HS-5 (cell line): ENCODE measurements around the gene ADRA1B.
A peak's percentile ranks its signal among the peaks of the same experiment; 100 is the strongest.

Experiments
- DNase-seq: peaks from one replicate; pipeline ENCODE4 v3.0.0-alpha.2; 2012; ENCODE audit warnings: low read depth

Gene ADRA1B

GRCh38 chr5:159901772-159902171 is 14.5 kb upstream of the ADRA1B start:
- no peak for DNase-seq

GRCh38 chr5:159902444-159903121 is 13.7 kb upstream of the ADRA1B start:
- DNase-seq: no peak

DNA sequence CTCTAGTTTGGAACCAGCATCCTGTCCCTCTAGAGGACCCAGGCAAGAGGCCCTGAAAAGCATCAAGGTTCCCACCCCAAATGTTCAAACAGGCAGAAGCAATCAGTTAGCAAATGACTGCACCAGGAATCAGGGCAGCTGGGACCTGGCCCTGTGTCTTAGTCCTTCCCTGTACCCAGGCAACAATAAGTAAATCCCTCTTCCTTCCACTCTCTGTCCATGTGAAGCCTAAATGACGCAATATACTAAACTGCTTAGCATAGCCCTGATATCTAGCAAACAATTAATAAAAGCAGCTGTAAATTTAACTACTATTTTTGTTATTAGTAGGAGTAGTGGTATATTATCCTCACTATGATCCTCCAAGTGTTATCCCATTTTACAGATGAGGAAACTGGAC is 13.2 kb upstream of the ADRA1B start:
- no peak for DNase-seq

DNA sequence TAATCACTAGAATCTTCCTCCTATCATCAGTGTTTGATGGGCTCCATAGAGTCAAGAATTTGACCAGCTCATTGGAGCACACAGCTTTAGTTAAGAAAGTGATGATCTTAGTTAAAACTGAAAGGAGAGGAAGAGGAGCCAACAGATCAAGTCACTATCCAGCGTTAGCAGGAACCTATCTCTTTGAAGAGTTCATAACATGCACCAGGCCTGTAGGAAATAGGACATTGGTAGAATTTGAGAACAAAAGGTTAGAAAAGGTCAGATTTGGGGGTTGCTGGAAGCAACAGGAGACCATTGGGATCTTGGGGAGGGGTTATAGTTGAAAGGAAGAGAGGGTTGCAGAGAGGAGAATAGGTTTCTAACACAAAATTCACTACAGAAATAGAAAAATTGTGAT is 11.4 kb upstream of the ADRA1B start:
- no peak for DNase-seq

- DNase-seq: peak; percentile 70
Measured at GRCh38 chr5:159905496-159905895, 10.8 kb upstream of the ADRA1B start.

DNA sequence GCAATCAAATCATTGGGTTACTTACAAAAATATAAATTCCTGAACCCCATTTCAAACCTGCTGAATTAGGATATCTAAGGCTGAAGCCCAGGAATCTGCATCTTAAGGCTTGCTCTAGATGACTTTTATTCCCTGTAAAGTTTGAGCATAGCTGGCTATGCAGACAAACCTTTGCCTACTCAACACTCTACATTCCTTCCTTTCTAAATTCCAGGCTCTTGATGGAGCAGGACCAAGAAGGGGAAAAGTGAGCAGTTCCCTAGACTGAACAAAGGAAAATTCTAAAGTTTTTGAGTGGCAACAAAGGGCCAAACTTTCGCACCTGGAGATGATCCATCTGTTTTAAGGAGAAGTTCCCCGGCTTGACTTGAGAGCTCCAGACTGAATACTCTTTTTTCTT is 9.8 kb upstream of the ADRA1B start:
- no peak for DNase-seq

DNA sequence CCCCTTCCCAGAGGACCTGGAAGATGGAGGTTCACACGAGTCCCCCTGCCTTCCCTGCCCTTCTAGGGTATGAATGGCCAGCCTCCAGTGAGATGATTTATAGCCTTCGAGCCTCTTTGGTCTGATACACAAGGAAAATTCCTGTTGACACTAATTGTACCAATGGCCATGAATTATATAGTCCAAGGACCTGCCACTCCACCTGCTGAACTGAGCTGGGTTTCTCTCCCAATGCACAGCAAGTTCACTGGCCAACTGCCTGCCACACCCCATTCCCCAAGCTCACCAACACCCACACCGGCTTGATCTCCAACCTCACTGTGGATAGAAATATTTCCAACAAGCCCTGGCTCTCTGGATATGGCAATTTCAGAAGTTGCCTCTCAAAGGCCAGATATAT is 9.3 kb upstream of the ADRA1B start:
- DNase-seq: no peak

DNA sequence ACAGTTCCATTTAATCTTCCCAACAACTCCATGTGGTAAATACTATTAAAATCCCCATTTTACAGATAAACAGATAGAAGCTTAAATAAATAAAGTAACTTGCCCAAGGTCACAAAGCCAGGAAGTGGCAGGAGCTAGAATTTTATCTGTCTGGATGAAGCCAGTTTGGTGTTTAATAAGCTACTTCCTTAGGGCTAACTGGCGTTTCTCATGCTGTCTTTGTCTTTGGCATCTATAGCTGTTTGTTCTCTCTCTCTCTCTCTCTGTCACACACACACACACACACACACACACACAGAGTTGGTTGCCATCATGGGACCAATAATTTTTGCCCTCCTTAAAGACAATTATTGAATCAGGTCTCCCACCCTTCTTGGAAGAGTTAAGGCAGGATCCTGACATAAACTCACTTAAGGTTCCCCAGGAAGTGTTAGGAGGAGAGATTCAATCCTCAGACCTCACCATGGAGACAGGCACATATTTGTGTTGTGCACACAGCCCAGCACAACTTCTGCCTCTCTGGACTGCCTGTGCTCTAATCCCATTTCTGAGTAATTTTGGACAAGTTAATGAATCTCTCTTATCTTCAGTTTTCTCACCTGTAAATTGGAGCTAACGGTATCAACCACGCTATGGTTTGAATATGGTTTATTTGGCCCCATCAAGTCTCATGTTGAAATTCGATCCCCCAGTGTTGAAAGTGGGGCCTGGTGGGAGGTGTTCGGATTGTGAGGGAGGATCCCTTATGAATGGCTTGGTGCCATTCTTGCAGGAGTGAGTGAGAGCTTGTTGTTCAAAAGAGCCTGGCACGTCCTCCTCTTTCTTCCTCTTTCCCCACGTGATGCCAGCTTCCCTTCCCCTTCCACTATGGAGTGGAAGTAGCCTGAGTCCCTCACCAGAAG is 8.3 kb upstream of the ADRA1B start:
- no peak for DNase-seq

DNA sequence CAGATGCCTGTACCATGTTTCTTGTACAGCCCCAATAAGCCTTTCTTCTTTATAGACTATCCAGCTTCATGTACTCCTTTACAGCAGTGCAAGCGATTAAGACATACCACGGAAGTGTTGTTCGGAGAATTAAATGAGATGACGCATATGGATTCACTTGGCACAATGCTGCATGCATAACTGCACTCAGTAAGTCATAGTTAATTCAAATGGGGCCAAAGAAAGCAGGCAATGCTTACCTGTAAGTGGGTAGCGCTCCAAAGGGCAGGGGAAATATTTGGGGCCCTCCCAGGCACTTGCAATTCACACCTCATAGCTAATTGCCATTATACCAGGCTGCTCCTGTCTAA is 7.7 kb upstream of the ADRA1B start:
- DNase-seq: no peak

DNA sequence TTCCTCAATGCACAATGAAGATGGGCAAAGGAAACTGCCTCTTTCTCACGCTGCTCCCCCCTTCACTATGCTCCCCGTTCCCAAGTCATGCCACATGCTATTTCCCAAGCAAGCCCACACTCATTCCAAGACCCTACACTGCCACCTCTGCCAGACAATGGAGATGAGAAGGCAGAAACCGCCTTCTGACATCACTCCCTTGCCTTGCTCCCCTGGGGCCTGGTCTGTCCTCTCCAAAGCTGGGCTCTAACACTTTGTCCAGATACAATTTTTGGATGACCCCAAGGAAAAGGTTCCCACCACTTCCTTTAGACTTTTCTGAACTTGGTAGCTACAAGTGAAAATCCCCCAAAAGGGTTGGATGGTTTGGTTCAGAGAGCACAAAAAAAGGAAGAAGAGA is 7.2 kb upstream of the ADRA1B start:
- DNase-seq: no peak

- DNase-seq: no peak
Measured at GRCh38 chr5:159910207-159910842, 6.0 kb upstream of the ADRA1B start.

GRCh38 chr5:159910843-159911229 is 5.4 kb upstream of the ADRA1B start:
- DNase-seq: no peak

DNA sequence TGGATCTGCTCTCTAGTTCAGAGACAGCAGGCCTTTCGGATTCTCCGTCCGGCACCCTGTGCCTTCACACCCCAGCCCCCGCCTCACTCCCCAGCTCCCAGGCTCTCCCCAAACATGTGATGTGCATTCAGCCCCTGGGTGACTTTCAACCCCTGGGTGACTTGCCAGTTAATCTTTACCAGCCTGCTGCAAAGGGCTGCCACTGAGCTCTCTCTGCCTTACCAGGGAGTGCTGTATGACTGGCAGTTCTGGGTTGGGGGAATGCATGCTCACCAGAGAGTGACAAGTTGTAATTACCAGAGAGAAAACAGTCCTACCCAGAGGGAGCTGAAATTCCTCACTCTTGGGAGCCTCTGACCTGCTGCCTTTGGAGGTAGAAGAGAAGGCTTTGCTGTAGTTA is 4.9 kb upstream of the ADRA1B start:
- DNase-seq: no peak

DNA sequence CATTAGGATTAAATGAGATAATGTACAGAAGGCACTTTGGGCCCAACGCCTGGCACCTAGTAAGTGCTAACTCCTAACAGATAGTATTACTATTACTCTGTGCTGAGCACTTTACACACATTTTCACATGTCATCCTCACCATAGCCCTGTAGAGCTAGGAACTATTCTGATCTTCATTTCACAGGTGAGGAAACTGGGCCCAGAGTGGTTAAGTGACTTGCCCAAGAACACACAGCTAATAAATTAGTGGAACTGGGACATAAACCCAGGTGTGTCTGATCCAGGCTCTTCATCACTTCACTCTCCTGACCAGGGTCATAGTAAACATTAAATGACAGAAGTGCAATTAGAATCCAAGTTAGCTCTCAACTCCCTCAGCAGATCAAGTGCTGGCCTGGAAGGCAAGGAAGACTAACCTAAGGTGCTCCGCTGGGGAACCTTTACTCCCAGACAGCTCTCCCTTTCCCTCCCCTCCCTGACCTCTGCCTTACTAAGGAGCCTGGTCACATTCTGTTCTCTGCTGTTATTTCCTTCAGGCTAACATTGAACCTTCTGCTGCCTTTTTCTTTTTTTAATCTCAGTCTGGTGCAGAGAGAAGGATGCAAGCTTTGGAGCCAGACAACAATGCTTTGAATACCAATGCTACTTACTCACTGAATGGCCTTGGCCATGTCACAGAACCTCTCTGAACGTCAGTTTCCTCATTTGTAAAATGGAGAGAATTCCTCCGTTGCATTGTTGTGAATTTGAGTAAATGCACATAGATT is 4.1 kb upstream of the ADRA1B start:
- peak; percentile 14 for DNase-seq

- peak; percentile 23 for DNase-seq
Measured at GRCh38 chr5:159913048-159913447, 3.2 kb upstream of the ADRA1B start.

- DNase-seq: no peak
Measured at GRCh38 chr5:159913501-159913900, 2.8 kb upstream of the ADRA1B start.

DNA sequence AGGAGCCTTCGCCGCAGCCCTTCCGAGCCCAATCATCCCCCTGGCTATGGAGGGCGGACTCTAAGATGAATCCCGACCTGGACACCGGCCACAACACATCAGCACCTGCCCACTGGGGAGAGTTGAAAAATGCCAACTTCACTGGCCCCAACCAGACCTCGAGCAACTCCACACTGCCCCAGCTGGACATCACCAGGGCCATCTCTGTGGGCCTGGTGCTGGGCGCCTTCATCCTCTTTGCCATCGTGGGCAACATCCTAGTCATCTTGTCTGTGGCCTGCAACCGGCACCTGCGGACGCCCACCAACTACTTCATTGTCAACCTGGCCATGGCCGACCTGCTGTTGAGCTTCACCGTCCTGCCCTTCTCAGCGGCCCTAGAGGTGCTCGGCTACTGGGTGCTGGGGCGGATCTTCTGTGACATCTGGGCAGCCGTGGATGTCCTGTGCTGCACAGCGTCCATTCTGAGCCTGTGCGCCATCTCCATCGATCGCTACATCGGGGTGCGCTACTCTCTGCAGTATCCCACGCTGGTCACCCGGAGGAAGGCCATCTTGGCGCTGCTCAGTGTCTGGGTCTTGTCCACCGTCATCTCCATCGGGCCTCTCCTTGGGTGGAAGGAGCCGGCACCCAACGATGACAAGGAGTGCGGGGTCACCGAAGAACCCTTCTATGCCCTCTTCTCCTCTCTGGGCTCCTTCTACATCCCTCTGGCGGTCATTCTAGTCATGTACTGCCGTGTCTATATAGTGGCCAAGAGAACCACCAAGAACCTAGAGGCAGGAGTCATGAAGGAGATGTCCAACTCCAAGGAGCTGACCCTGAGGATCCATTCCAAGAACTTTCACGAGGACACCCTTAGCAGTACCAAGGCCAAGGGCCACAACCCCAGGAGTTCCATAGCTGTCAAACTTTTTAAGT is 819 bp downstream of the ADRA1B start:
- DNase-seq: no peak

DNA sequence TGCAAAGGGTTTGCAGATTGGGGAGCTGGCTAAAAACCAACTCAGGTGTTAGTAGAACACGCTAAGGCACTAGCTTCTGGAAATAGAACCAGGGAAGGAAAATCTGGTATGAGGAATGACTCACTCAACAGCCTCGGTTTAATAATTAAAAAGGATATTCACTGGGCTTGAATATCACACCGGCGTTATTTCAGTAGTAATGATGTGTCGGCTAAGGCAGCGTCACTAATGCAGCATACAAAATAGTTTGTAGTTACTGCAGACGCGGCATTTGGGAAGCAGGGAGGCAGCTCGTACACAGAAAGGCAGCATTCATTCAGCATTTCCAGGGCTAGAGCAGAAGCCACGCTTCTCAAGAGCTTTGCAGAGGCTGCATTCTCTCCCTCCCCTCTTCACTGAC is 1.7 kb downstream of the ADRA1B start:
- no peak for DNase-seq

GRCh38 chr5:159921721-159922120 is 5.4 kb downstream of the ADRA1B start:
- DNase-seq: no peak

GRCh38 chr5:159923008-159923407 is 6.7 kb downstream of the ADRA1B start:
- DNase-seq: no peak
